Muscle of leg (tissue), 11 donors: ENCODE results near the gene ZNF723. TPM values are rescaled to one million over a fixed set of nuclear protein-coding genes. Genes with fewer than 3 reads are reported as not detected.

Source experiments
- DNase-seq: peaks from one replicate; pipeline ENCODE4 v3.0.0; 2013
- H3K27ac ChIP-seq: one replicate; pipeline ENCODE4 v1.5.1; 2013; ENCODE audit warnings: mild to moderate bottlenecking, low read length, control low read depth
- H3K27me3 ChIP-seq: one replicate; pipeline ENCODE4 v1.6.1; 2013; ENCODE audit warnings: low read length; ENCODE audit not compliant: control insufficient read depth, insufficient read depth
- H3K36me3 ChIP-seq: one replicate; pipeline ENCODE4 v1.6.1; 2013; ENCODE audit warnings: low read length; ENCODE audit not compliant: control insufficient read depth, insufficient read depth
- H3K4me1 ChIP-seq: one replicate; pipeline ENCODE4 v1.6.1; 2013; ENCODE audit warnings: low read length; ENCODE audit not compliant: control insufficient read depth, insufficient read depth
- H3K4me3 ChIP-seq: one replicate; pipeline ENCODE4 v1.5.1; 2013; ENCODE audit warnings: low read length, control low read depth
- H3K9me3 ChIP-seq: replicated peaks from 2 replicates; pipeline ENCODE4 v1.6.1; 2013; ENCODE audit warnings: low read depth, low read length; ENCODE audit not compliant: control insufficient read depth
- WGBS: methylation state at CpG from one replicate; pipeline ENCODE4 v1.1.5; 2013; ENCODE audit warnings: missing lambda C conversion rate; ENCODE audit not compliant: insufficient coverage; 5-methylcytosine and 5-hydroxymethylcytosine counted together
- polyA plus RNA-seq, 8 donors: library from polyadenylated mRNA; unstranded; fragments of 120-200 nt; gene quantifications; one replicate each; pipeline versions ENCODE4 v1.2.1 to v1.2.3, GENCODE V29; 2013; ENCODE audit warnings: inconsistent platforms in 1 of 8, low replicate concordance in 1 of 8; ENCODE audit not compliant: insufficient read length in 8 of 8, insufficient read depth in 1 of 8
- total RNA-seq: library from RNA; stranded (reverse); fragments of 120-200 nt; gene quantifications from one replicate; pipeline ENCODE4 v1.2.4, GENCODE V29; 2013

The ZNF723 gene
- total and polyA plus RNA-seq, 9 donors, result 0.09 to 0.50 TPM; not detected in 7

DNA sequence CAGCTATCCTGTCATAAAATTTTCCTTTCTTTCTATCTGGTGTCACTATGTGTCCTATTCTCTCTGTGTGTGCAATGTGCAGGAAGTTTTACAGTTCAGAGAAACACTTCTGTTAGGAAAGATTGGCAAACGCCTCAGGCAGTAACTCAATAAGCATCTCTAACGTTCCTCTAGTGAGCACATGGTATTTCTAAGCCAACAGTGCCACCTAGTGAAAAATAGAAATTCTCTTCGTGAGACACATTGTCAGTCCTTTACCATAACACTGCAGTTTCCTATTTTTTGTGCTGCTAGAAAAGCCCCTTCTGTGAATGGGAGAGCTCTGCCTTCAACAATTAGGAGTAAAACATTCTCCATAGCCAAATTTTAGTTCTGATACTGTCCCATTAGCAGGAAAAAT lies 50.7 kb downstream of the ZNF723 start:
- Histone ChIP-seq H3K4me1 (no peaks in the 10 kb centered on the region), H3K36me3 (no peaks in the 10 kb centered on the region), H3K9me3 (peaks cover 42% of the 10 kb centered on the region), H3K27me3 (no peaks in the 10 kb centered on the region), H3K4me3 (no peak overlapping the region), H3K27ac (no peak overlapping the region)
- DNase-seq, result peak; percentile 5
- WGBS, result 14% methylated on average over 2 of the region's 3 CpGs

DNA sequence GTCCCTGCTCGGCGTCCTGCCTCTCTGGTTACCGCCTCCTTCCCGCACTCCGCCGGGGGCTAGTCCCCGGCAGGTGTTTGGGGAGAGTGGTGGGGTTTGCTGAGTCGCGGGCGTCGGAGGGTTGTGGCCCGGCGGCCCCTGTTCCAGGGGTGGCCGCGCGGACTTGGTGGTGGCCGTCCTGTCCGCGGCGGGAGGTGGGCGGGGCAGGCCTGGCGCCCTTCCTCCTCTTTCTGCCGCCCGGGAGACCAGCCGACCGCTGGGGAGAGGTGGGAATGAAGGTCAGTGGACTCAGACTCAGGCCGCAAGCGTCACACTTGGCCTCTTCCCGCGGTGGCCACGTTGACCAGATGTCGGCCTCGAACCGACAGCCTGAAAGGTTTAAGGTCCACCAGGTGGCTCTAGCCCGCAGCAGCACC lies 61.8 kb downstream of the ZNF723 start:
- no peak overlapping the region for H3K27ac ChIP-seq
- no peak for DNase-seq
- H3K9me3 ChIP-seq, result peaks cover 31% of the 10 kb centered on the region
- no peaks in the 10 kb centered on the region for H3K4me1 ChIP-seq
- whole genome bisulfite sequencing, result 95% methylated on average over 28 of the region's 35 CpGs
- no peaks in the 10 kb centered on the region for H3K36me3 ChIP-seq
- H3K4me3 ChIP-seq, result no peak overlapping the region
- H3K27me3 ChIP-seq, result no peaks in the 10 kb centered on the region

DNA sequence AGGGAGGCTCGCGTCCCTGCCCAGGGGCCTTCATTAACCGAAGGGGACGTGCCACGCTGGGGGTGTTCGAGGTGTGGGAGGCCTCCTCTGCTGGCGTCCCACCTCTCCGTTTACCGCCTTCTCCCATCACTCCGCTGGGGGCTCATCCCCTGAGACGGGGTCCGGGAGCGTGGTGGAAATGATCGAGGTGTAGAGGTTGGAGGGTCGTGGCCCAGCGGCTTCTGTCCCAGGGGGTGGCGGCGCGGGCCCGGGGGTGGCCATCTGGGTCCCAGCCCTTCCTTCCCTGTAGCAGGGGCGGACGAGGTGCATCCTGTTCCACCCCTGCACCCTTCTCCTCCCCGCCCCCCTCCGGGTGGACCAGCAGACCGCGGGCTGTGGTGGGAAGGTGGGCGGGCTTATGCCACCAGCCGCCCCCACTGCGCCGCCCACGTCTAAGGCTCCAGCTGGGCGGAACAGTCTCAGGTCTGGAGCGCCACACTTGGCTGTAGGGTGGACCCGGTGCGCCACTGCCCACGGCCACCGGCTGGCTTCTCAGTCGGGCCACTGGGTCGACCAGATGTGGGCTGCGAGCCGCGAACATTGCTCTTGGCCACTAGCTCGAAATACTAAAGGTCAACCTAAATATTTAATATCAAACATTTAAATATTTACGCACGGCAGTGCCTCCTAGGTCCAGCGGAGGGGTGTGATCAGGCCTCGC lies 69.5 kb downstream of the ZNF723 start:
- no peaks in the 10 kb centered on the region for H3K4me1 ChIP-seq
- WGBS, result 95% methylated on average over 28 of the region's 47 CpGs
- H3K27me3 ChIP-seq, result no peaks in the 10 kb centered on the region
- H3K9me3 ChIP-seq, result peaks cover 59% of the 10 kb centered on the region
- no peak overlapping the region for H3K4me3 ChIP-seq
- DNase-seq, result no peak
- H3K27ac ChIP-seq, result no peak overlapping the region
- H3K36me3 ChIP-seq, result no peaks in the 10 kb centered on the region

Other genes starting within 250 kb of the ZNF723 start
- 1.4 TPM for gene ZNF492, start 198.0 kb upstream of the ZNF723 start, total RNA-seq
- 1 to 10 TPM in 5 of 8 donors, under 1 TPM in 3; 0.72 to 1.4 (median 1.0) TPM for gene ZNF492, start 198.0 kb upstream of the ZNF723 start, polyA plus RNA-seq
- gene ZNF99, start 48.1 kb upstream of the ZNF723 start, total RNA-seq, result 0.22 TPM
- gene ZNF99, start 48.1 kb upstream of the ZNF723 start, polyA plus RNA-seq, result under 1 TPM; 0.09 to 0.28 (median 0.19) TPM
- gene ZNF728, start 170.9 kb downstream of the ZNF723 start, total RNA-seq, result not detected
- gene ZNF728, start 170.9 kb downstream of the ZNF723 start, polyA plus RNA-seq, result under 1 TPM in 3 of 8 donors, not detected in 5; 0.08 to 0.19 (median 0.09) TPM